GM18505 (cell line): ENCODE data around the gene ORM1.
"Not testable (repeated sequence)": the region's sequence is repeated elsewhere in the genome, so short reads cannot be mapped to it uniquely, and the experiment has no call there.

Source experiments
- ATAC-seq: cut with Tn5 transposase; IDR thresholded peaks from one replicate; pipeline ENCODE4 v1.9.1; 2021; ENCODE audit not compliant: unreplicated experiment
- POLR2A ChIP-seq: IDR thresholded peaks from 4 replicates; pipeline ENCODE4 v1.6.1; 2011; ENCODE audit warnings: borderline replicate concordance; ENCODE audit not compliant: insufficient read depth, insufficient read length; ENCODE audit errors: extremely low read depth

The ORM1 gene

DNA sequence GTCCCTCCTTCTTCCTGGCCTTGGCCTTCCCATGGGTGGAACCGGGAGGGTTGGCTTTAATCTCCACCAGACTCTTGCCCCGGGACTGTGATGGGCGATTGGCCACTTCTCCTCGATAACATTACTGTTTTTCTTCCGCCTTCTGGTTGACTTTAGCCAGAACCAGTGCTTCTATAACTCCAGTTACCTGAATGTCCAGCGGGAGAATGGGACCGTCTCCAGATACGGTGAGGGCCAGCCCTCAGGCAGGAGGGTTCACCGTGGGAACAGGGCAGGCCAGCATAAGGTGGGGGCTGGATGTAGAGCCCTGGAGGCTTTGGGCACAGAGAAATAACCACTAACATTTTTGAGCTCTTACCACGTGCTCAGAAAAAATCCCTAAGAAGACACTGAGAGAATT is 7.7 kb downstream of the ORM1 start:
- no peak for TF ChIP-seq POLR2A
- no peak for ATAC-seq

DNA sequence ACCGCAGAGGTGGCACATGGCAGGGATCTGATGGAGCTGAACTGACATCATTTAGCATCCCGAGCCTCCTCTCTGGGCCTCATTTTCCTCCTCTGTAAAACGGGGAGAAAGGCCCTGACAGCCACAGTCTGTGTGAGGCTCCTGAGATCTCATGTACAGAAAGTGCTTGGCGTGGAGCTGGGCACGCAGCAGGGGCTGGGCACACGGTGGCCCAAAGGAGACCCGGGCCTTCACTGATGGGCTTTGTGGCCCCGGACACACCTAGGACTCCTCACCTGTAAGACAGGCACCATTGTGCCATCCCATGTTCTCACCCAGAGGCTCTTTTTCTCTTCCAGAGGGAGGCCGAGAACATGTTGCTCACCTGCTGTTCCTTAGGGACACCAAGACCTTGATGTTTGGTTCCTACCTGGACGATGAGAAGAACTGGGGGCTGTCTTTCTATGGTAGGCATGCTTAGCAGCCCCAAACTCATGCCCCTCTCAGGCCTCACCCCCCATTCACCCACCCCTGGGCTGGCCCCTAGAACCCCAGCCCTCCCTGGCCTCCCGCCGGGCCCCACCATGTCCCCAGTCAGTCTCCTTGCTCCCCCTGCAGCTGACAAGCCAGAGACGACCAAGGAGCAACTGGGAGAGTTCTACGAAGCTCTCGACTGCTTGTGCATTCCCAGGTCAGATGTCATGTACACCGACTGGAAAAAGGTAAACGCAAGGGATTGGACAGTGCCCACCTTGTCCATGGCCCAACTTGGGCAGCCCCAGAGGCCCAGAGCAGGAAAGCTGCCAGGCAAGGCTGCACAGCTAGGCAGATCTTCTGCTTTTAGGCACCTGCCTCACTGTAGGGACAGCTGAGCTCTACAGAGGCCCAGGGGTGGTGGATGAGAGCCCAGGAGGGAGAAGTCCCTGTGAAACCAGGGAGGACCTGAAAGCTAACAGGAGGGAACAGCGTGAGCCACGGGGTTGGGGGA is 8.6 kb downstream of the ORM1 start:
- ATAC-seq = not testable (repeated sequence)

DNA sequence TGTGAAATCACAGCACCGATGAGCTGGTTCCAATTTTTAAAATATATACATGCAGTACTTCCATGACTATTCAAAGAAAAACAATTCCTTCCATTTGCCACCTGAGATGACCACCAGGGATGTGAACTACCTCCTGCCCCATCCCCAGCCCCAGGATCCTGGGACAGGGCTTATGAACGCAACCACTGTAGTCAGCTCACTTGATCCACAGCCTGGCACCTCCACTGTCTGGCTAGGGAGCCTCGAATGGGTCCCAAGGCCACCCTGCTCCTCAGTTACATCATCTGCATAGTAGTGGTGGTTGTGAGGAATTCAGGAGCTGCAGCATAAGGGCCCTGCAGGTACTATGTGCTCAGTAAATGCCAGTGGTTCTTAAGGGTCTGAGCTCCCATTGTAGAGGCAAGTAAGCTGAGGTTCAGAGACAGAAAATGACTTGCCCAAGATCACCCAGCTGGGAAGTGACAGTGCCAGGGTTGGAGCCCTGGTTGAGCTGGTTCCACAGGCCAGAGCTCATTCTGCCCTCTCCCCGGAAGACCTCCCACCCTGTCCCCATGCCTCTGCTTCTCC is 9.7 kb downstream of the ORM1 start:
- ATAC-seq = not testable (repeated sequence)

DNA sequence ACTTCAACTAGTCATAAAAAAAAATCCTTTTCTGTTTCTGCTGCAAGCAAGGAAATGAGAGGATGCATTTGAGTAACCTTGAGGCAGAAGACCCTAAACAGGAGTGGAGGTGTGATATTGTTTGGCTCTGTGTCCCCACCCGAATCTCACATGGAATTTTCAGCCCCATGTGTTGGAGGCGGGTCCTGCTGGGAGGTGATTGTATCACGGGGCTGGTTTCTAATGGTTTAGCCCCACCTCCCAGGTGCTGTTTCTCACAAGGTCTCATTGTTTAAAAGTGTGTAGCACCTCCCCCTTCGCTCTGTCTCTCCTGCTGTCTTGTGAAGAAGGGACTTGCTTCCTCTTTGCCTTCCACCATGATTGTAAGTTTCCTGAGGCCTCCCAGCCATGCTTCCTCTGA is 10.8 kb downstream of the ORM1 start:
- not testable (repeated sequence) for ATAC-seq

DNA sequence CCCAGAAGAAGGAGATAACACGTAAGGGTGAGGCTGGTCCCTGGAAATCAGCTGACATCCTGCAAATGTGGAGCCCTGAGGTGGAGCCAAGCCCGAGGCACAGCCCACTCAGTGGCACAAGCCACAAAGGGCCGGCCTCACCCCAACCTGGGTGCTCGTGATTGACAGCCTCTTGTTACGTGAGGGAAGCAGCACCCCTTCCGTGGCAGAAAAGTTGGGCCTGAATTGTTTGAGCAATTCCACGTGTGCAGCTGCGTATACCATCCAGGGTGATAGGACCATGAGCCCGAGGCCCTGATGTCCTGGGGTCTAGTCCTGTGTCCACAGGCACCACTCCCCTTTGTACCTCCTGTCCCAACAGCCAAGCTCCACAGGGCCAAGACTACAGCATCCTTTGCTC is 11.6 kb downstream of the ORM1 start:
- no peak for ATAC-seq
- TF ChIP-seq POLR2A = no peak

DNA sequence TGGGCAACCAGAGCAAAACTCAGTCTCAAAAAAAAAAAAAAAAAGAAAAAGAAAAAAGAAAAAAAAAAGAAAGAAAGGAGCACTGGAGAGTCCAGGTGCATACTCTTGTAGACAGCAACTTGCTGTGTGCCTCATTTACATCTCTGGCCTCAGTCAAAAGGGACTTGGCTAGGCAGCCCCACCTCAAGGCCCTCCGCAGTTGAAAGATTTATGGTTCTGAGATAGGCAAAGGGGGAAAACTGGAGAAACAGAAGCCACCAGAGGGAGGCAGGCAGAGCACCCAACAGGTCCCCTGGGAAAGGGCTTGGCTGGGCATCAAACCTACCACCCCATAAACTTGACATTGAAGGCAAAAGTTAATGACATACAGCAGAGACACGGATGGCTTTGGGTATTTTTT is 12.8 kb downstream of the ORM1 start:
- TF ChIP-seq POLR2A = no peak
- no peak for ATAC-seq

DNA sequence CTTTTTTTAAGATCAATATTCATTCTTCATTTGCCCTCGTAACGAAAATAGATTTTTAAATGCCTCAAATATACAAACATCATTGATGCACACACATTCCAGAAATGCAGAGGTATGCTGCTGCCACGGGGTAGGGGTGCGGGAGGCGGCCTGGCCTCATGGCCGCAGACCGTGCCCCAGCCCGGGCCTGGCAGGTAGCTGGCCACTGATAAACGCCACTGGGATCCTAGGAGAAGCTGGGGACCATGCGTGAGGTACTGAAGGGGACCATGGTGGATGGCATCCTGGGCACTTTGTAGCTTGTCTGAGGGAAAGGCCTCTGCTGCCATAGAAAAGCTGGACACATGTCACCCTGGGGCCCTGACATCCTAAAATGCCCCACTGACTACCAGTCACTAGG is 13.3 kb downstream of the ORM1 start:
- ATAC-seq = no peak
- no peak for TF ChIP-seq POLR2A

DNA sequence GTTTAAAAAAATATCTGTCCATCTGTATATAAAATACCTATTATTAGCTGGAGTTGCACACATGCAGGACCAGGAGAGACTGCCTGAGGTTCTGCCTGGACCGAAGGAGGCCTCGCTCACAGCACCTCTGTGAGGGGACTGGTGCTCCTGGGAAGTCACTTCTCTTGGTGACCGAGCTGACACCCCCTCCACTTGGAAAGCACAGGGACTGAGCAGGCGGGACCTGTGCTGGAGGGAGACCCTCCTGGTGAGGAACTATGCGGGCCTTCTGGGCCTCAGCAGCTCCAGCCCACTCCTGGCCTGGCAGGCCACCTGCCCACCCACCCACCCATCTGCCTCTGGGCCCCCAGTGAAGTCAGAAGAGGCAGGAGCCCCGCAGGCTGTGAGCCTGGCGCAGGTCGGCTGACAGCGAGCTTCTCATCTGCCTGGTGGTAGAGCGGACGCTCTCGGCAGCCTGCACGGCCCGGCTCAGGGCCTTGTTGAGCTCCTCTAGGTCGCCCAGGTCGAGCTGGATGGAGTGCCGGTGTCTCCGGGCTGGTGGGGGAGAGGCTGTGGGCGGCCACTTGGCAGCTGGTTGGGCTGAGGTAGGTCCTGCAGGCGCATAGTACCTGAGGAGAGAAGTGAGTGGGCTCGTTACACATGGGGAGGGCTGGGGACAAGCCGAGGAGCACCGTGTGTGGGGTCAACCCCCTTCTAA is 13.9 kb downstream of the ORM1 start:
- no peak for TF ChIP-seq POLR2A
- ATAC-seq = no peak

DNA sequence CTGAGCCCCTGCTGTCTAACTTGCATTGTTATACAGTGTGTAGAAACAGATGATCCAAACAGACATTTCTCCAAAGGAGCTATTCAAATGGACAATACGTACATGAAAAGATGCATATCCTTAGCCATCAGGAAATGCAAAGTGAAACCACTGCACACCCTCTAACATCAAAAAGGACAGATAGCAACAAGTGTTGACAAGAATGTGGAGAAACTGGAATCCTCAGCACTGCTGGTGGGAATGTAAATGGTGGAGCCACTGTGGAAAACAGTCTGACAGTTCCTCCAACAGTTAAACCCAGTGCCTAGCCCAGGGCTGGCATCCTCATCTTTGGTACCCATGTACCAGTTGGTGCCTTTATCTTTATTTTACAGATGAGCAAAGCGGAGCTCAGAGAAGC is 15.3 kb downstream of the ORM1 start:
- no peak for ATAC-seq
- no peak for TF ChIP-seq POLR2A

DNA sequence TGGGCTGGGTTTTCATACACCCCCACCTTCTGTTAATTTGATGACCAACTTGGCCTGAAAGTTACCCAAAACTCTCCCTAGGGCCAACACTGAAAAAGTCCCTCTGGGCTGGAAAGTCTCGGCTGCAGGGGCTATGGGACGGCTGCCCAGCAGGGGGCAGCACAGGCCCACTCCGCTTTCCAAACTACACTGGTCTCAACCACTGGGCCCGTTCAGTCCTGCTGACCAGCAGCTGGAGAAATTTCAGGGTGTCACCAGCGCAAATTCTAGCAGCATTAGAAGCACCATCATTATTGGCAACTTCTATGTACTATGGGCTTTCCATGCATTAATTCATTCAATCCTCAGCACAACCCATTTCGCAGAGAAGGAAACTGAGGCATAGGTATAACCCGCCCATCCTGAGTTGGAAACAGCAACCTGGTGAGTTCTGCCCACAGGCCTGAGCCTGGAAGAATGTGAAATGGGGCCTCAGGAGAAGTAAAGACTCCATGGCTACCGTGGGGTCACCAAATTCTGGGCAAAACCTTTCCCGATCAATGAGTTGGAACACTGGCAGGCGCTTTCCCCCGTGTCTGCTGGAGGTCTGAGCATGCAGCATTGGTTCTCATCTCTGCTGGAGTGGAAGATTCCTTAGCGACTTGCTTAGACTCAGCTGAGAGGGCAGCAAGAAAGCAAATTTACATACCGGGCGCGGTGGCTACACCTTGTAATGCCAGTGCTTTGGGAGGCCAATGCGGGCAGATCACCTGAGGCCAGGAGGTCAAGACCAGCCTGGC is 16.4 kb downstream of the ORM1 start:
- TF ChIP-seq POLR2A = no peak
- ATAC-seq = no peak

DNA sequence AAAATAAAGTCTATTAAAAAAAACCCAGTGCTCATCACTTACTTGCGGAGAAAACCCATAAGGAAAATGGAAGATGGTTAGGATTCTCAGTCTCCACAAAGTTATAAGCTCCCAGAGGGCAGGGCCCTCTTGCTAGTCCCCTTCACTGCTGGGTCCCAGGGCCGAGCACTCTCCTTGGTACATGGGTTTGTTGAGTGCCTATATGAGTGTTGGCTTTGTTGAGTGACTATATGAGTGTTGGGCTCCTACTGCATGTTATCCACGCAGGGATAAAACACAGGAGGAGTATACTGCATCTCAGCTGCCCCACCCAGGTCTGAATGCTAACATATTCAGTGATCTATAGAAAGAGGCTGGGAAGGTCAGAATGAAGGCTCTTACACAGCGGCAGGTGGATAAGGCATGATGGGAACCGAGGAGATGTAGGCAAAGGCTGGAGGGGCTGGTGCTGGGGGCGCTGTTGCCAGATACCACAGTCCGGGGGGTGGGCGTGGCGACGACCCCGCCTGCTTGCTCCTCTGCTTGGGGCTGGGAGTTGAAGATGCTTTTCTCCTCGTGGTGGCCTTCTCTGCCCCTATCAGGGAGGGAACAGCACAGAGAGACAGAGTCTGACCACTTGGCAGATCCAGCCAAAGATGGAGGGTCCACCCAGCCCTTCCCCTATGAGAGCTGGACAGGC is 18.4 kb downstream of the ORM1 start:
- ATAC-seq = no peak
- no peak for TF ChIP-seq POLR2A

DNA sequence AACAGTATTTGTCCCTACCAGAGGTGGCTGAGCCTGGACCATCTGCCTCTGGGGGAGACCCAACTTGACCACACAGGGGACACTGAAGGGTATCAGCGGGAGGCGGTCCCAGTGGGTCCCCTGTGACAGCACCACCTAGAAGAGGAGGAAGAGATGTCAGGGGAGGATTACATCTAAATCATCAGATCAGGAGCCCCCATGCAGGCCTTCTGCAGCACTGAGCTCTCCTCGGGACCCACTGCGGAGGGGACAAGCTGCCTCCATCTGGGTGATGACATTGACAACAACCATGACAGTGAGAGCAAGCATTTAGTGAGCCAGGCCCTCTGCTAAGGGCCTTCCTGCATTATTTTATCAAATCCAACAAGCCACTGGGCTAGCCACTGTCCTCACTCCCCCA is 19.1 kb downstream of the ORM1 start:
- no peak for ATAC-seq
- no peak for TF ChIP-seq POLR2A
